GM18526 (cell line): Measurements from ENCODE around the gene OGA.

Source experiments
- POLR2A ChIP-seq: IDR thresholded peaks from 3 replicates; pipeline ENCODE4 v1.6.1; 2011; ENCODE audit not compliant: insufficient read length; ENCODE audit errors: extremely low read depth

OGA gene

DNA sequence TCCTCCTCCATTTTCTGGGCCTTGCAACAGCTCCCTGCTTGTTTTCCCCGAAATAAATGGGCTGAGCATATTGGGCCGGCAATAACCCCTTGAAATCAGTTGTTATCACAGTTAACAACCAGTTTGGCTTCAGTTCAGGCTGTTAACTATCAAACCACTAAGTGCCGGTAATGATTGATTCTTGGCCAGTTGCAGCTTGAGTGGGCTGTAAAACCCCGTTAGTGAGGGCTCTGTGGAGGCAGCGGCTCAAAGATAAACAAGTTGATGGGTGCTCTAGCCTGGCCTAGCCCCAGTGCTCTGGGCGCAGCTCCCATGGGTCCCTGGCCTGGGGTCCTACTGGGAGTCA is 50.7 kb downstream of the OGA start:
- TF ChIP-seq POLR2A: no peak

DNA sequence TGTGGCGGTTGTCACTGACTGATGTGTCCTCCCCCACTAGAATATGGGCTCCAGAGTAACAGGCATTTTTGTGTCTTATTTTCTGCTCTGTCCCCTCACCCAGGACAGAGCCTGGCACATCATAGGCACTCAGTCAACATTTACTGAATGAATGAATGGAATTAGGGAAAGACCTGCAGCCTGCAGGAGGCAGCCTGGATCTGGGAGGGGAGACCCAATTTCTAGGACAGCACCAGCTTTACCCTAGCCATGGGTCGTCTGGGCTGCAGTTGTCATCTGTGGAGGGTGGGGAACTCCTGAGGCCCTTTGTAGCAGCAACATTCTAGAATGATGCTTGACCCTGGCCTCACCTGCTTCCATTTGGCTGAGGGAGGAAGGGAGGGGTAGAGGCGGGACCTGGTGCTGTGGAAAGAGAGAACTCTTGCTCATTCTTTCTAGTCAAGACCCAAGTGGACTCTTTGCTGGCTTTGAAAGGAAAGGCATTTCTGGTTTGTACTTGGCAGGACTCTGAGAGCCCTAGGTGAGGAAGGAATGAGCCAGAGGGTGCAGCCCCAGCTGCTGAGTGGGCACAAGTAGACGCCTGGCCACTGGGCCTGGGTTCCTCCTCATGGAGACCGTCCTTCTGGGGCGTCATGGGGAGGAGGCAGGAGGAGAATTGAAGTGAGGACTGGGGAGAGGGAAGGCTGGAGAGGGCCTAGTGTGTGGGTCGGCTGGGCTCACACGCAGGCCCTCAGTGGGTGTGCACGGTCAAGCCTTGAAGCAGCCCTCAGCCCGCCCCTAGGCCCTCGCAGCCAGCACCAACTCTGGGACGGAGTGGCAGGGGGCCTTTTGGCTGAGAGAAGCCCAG is 51.3 kb downstream of the OGA start:
- TF ChIP-seq POLR2A: no peak

DNA sequence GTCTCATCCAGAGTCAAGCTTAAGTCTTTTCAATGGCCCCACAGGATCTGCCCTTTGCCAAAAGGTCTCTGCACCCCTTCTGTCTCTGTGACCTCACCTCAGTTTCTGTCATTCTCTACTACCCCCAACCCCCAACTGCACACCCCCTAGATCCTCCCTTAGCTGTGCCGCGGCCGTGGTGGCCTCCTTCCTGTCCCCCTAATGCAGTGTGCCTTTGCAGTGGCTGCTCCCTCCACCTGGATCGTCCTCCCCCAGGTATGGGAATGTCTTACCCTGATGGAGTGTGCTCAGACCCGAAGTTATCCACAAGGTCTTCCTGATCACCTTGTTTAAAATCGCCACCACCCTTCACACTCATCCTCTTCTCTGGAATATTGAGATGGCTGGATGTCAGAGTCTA is 51.9 kb downstream of the OGA start:
- TF ChIP-seq POLR2A: no peak

DNA sequence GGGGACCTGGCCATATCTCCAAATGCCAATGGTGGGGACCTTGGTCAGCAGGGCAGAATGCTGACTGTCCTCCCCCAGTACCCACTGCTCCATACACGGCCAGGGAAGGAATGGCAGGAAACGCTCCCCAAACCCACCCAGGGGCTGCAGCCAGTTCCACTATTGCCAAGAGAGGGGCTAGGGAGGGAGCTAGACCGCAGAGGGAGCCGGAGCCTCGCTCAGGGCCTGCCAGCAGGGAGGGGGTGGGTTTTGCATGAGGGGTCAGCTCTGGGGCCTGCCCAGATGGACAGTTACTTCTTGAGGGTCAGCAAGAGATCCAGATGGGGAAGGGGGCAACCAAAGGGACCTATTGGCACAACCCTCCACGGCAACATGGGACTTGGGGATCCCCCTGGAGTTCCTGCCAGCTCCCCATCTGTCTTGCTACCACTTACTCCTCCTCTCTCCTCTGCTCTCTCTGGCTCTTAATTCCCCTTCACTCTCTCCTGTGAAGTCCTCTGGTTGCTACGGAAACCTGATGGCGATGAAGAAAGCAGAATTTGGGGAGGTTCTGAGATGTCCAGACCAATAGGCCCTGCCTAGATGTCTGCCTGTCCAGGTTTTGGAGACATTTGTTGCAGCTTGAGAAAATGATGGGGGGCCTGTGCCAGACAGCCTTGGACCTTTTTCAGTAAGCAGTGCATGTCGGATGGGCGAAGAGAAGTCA is 55.0 kb downstream of the OGA start:
- TF ChIP-seq POLR2A: no peak

DNA sequence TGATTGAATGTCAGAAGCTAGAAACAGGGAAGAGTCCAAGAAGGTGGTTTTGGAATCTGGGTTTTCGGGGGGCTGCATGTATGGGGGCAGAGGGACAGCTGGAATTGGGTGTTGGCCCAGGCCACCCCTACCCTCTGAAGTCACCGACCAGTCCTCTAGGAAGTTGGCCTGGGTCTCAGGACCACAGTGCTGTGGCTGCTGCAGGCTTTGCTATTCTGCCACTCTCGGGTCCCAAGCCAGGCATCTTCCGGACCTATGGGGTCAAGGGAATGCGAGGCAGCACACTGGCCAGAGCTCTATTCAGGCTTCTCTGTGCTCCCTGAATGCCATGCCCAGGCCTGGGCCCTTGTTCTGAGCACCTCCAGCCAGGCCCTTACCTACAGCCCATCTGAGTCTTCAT is 55.5 kb downstream of the OGA start:
- TF ChIP-seq POLR2A: no peak

DNA sequence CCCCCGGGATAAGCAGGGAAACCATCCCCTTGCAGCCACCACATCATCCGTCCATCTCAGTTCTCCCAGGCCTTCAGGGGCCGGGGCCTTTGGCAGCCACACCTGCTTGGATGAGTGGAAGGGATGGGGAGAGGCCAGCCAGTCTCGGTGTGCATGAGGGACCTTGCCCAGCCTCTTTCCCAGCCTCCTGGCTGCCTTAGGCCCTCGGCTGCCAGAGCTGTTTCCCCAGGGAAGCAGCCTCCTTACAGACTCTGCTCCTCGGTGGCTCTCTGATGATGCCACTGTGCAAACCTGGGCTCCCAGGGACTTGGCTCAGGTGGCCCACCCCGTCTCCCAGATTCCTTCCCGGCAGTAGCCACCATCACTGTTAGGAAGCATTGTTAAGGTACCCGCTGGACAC is 57.0 kb downstream of the OGA start:
- TF ChIP-seq POLR2A: no peak

DNA sequence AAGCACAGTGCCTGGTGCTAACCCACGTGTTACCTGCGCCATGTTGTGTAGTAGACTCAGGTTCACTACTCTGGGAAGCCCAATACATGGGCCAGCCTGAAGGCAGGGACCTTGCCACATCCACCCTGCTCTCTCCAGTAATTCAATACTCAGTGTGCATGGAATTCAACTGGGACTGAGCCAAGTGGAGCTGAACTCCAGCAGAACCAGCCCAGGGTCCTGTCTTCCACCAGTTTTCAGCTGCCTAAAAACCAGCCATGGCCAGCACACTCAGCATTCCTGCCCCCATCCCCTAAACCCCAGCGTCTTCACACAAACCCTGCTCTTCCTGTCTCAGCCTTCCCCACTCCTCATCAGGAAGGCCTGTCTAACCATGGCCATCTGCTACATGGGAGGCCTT is 57.7 kb downstream of the OGA start:
- no peak for TF ChIP-seq POLR2A

DNA sequence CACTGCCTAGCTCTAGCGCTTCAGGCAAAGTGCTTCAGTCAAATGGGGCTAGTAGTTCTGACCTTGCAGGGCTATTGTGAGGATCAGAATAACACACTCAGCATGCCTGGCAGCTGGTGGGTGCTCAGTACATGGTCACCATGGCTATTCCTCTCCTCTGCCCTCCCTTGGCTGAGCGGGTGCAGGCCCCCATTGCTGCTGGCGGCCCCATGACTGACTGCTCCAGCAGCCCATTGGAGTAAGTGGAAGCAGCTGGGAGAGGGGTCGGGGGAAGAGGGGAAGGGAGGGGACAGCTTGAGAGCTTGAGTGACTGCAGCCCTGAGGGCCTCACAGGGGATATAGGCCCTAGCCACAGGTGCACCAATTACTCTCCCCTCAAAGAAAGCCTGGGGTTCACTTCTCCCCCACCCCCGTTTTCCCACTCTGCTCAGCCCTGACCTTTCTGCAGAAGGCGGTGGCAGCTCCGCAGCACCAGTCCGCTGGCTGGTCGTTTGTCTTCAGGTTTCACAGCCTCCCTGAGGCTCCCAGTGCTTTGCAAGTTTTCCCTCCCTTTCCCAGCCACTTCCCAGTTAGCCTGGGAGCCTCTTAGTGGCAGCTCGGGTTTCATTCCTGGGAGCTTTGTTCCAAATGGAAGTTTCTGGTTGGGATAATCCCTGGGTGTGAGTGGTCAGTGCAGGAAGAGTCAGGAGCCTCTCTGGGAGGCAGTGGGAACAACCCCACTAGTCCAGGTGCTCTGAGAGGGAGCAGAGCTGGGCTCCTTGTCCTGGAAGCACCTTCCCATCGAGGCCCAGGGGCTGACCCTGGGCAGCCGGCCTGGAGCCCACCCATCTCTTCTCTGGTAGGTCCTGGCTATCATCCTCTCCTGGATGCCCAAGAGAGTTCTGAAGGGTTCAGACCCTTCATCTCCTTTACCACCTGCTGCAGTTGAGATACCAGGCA is 58.7 kb downstream of the OGA start:
- TF ChIP-seq POLR2A: no peak

DNA sequence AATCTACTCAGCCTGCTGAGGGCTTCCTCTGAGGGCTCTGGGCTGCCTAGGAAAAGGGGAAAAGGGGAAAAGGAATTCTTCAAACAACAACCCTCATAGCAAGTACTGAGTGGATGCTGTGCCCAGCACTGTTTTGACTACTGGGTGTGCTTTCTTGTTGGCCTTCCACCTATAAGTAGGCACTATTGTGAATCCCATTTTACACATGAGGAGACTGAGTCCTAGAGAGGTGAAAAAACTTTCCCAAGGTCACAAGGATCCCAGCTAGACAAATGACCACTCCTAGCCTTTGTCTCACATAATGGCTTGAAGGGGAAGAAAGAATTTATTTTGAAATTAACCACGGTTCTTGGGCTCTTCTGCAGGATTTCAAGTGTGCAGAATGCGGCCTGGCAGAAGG is 59.4 kb downstream of the OGA start:
- TF ChIP-seq POLR2A: no peak

DNA sequence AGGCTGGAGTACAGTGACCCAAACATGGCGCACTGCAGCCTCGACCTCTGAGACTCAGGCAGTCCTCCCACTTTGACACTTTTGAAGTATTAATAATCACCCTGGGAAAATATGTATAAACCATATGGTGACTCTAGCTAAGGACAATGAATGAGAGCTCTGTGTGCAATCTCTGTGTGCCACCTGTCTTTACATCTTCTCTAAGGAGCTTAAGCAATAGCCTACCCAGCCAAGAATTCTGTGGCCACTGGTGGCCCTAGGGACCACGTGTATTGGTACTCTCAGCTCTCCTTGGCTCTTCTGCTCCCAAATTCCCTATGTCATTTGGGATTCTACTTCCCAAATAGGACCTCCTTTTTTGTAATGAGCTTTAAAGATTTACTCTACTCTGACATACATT is 66.0 kb downstream of the OGA start:
- TF ChIP-seq POLR2A: no peak

DNA sequence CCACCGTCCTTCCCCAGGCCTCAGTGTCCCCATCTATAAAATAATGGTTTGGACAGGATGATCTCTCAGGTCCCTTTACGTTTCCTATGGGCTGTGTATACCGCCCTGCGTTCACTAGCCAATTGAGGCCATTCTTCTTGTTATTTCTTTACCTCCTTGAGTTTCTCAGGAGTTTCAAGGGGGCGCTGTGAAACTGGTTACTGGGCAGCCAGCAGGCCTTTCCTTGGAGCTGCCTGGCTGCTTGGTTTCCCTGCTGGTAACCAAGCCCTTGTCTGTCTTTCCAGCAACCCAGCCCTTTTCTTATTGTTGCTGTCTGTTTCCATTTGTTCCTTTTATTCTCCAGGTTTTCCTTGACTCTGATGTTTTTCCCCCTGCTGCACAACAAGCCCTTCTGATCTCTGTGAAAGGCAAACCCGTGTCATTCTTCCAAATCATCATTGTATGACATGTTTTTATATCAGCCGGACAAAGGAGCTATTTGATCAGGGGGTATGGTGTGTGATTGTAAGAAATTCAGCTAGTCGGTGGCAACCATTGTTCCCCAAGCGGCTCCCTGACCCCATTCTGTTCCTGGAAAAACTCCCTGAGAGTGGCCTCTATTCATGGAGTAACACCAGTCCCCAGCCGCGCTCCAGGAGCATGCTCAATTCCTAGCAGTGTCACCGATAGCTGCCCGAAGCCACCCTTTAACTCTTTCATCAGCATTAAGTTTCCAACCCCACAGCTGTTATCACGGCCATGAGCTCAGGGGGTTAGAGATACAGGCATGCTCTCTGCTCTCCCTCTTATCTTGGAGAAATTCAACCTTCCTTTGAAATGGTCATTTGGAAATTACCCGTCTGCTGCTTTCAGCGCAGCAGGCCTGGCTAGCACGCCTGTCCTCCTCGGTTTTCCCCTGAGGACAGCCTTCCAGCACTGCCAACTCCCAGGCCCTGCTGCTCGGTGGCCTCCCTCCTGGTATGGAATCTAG is 68.9 kb downstream of the OGA start:
- no peak for TF ChIP-seq POLR2A

DNA sequence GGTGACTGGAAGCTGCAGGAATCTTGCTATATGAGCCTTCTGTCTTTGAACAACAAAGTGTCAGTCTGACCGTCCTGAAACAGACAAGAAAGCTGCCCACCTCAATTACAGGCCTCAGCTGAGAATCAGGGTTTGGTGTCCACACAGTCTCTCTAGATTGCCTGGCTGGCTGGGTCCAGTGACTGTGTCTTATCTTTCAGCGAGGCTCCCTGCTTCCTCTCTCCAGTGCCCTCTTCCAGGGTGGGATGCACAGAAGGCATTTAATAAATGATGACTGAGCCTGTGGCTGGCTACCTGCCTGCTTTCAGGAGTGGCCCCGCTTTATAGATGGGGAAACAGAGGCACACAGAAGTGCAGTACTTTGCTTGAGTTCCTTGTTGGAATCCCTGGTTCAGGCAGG is 69.7 kb downstream of the OGA start:
- no peak for TF ChIP-seq POLR2A

DNA sequence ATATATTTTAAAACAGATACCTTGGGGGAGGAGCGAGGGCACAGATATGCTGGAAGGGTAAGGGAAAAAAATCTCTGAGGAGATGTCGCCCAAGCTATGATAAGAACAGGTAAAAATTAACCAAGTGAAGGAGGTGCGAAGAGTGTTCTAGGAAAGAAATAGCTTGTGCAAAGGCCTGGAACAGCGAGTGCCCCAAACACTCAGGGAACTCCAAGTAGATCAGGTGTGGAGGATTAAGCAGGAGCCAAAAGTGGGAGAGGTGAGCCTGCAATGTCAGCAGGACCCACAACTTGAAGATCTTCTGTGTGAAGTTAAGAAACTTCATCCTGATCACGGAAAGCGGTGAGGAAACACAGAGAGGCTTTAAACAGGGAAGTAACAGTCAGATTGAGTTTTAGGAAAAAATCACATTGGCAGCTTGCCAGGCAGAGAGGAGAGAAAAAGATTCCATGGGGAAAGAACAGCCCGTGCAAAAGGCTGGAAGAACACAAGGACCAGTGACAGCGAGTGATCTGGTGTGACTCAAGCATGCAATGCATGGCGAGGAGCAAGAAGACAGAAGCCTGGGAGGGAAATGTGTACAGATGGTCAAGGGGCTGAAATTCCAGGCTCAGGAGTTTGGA is 73.1 kb downstream of the OGA start:
- TF ChIP-seq POLR2A: no peak

DNA sequence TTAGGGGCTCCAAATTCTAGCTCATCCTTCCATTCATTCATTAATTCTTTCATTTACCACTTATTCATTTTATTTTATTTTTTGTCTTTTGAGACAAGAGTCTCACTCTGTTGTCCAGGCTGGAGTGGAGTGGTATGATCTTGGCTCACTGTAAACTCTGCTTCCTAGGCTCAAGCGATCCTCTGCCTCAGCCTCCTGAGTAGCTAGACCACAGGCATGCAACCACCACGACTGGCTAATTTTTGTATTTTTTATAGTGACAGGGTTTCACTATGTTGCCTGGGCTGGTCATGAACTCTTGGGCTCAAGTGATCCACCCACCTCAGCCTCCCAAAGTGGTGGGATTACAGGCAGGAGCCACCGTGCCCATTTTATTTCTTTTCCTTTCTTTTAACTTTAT is 74.0 kb downstream of the OGA start:
- no peak for TF ChIP-seq POLR2A
